Measurements from ENCODE around the gene TNFSF10.

DNA sequence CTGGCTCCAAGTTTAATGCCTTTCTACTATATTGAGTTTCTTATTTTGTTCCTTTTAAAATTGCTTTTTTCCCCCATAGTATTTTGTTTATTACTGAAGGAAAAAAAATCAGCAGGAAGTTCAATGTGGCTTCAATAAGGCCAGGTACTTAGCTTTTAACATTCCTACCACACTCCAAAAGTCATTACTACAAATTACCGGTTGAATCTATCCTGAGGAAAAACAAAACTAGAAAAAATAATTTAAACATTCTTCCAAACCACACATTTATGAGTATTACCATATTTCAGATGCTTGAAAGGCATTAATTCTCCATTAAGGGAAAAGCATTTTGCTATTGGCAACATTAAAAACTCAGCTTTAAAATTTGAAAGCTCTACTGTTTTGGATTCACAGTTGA is 20.2 kb upstream of the TNFSF10 start:
- TF ChIP-seq, protein P1, sequence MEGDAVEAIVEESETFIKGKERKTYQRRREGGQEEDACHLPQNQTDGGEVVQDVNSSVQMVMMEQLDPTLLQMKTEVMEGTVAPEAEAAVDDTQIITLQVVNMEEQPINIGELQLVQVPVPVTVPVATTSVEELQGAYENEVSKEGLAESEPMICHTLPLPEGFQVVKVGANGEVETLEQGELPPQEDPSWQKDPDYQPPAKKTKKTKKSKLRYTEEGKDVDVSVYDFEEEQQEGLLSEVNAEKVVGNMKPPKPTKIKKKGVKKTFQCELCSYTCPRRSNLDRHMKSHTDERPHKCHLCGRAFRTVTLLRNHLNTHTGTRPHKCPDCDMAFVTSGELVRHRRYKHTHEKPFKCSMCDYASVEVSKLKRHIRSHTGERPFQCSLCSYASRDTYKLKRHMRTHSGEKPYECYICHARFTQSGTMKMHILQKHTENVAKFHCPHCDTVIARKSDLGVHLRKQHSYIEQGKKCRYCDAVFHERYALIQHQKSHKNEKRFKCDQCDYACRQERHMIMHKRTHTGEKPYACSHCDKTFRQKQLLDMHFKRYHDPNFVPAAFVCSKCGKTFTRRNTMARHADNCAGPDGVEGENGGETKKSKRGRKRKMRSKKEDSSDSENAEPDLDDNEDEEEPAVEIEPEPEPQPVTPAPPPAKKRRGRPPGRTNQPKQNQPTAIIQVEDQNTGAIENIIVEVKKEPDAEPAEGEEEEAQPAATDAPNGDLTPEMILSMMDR (IDR thresholded peaks at IDR 0.05) = no peak
- TF ChIP-seq POLR2AphosphoS5 (IDR thresholded peaks at IDR 0.05) (no peak), EP300 (IDR thresholded peaks at IDR 0.05) (no peak), POLR2A (IDR thresholded peaks at IDR 0.05) (no peak)

All from sigmoid colon (tissue), 4 donors.